Neural cell (in vitro differentiated cells): ENCODE data around the gene CYBB.

Experiments used
- EZH2 ChIP-seq: fragments of 200-600, 300-800 bp; shearing (Covaris generic), sonication (generic); IDR thresholded peaks from 2 replicates; pipeline ENCODE4 v1.6.1; 2014; ENCODE audit warnings: antibody characterized with exemption, low read length, borderline replicate concordance, mild to moderate bottlenecking; ENCODE audit not compliant: insufficient read depth, poor library complexity, severe bottlenecking
- TF ChIP-seq, protein P1 (sequence below): fragments of 450-650 bp; IDR thresholded peaks from 2 replicates; pipeline ENCODE4 v1.5.1; 2014; ENCODE audit warnings: antibody characterized with exemption, mild to moderate bottlenecking, moderate library complexity; ENCODE audit not compliant: poor library complexity, severe bottlenecking
- TF ChIP-seq, protein P2 (sequence below): IDR thresholded peaks from 2 replicates; pipeline ENCODE4 v1.6.1; 2012; ENCODE audit warnings: borderline replicate concordance

DNA sequence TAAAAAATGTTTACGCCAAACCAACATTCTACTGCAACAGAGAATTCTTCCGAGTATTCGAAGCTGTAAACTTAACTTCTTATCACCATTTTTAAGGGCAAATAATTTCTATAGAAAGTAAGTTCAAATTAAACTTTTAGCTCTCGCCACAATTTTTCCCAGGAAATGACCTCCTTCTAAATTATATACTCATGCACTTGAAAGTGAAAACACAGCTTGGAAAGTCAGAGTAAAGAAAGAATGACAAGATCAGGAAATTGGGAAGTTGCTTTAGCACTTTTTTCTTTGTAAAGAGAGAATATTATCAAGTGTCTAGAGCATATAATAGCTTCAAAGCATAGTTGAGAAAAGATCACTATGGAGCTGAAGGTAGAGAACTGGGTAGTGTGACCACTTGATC, 1.2 kb downstream of the CYBB start:
- TF ChIP-seq, protein P1, sequence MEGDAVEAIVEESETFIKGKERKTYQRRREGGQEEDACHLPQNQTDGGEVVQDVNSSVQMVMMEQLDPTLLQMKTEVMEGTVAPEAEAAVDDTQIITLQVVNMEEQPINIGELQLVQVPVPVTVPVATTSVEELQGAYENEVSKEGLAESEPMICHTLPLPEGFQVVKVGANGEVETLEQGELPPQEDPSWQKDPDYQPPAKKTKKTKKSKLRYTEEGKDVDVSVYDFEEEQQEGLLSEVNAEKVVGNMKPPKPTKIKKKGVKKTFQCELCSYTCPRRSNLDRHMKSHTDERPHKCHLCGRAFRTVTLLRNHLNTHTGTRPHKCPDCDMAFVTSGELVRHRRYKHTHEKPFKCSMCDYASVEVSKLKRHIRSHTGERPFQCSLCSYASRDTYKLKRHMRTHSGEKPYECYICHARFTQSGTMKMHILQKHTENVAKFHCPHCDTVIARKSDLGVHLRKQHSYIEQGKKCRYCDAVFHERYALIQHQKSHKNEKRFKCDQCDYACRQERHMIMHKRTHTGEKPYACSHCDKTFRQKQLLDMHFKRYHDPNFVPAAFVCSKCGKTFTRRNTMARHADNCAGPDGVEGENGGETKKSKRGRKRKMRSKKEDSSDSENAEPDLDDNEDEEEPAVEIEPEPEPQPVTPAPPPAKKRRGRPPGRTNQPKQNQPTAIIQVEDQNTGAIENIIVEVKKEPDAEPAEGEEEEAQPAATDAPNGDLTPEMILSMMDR: no peak
- TF ChIP-seq, protein P2, sequence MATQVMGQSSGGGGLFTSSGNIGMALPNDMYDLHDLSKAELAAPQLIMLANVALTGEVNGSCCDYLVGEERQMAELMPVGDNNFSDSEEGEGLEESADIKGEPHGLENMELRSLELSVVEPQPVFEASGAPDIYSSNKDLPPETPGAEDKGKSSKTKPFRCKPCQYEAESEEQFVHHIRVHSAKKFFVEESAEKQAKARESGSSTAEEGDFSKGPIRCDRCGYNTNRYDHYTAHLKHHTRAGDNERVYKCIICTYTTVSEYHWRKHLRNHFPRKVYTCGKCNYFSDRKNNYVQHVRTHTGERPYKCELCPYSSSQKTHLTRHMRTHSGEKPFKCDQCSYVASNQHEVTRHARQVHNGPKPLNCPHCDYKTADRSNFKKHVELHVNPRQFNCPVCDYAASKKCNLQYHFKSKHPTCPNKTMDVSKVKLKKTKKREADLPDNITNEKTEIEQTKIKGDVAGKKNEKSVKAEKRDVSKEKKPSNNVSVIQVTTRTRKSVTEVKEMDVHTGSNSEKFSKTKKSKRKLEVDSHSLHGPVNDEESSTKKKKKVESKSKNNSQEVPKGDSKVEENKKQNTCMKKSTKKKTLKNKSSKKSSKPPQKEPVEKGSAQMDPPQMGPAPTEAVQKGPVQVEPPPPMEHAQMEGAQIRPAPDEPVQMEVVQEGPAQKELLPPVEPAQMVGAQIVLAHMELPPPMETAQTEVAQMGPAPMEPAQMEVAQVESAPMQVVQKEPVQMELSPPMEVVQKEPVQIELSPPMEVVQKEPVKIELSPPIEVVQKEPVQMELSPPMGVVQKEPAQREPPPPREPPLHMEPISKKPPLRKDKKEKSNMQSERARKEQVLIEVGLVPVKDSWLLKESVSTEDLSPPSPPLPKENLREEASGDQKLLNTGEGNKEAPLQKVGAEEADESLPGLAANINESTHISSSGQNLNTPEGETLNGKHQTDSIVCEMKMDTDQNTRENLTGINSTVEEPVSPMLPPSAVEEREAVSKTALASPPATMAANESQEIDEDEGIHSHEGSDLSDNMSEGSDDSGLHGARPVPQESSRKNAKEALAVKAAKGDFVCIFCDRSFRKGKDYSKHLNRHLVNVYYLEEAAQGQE: no peak
- no peak for TF ChIP-seq EZH2
